ENCODE measurements around the gene TMEM209.
"Not testable (repeated sequence)": the region's sequence is repeated elsewhere in the genome, so short reads cannot be mapped to it uniquely, and the experiment has no call there.

Gene TMEM209

GRCh38 chr7:130197094-130197493, 8.1 kb downstream of the TMEM209 start:
- H3K9me3 ChIP-seq (ENCODE audit: control insufficient read depth, low read length), result no peaks in the 10 kb centered on the region
- 44 to 50% methylated on average over 2 of the region's 2 CpGs for WGBS, 2 experiments
- no peaks in the 10 kb centered on the region for H3K27me3 ChIP-seq (ENCODE audit: control insufficient read depth, insufficient read depth, low read length, poor library complexity, severe bottlenecking)
- no peaks in the 10 kb centered on the region for H3K4me1 ChIP-seq (ENCODE audit: control insufficient read depth, insufficient read depth, low read length)
- peaks cover 30% of the 10 kb centered on the region for H3K36me3 ChIP-seq (ENCODE audit: control insufficient read depth, insufficient read depth, low read length)
- no peak overlapping the region for H3K4me3 ChIP-seq (ENCODE audit: insufficient read depth, low read depth, low read length)
- H3K27ac ChIP-seq (ENCODE audit: insufficient read depth, low read depth, low read length, poor library complexity, severe bottlenecking), result no peak overlapping the region

GRCh38 chr7:130196476-130196875, 8.7 kb downstream of the TMEM209 start:
- 88 to 96% methylated on average over 2 of the region's 2 CpGs for WGBS, 2 experiments
- Histone ChIP-seq H3K27ac (ENCODE audit: insufficient read depth, low read depth, low read length, poor library complexity, severe bottlenecking) (no peak overlapping the region), H3K27me3 (ENCODE audit: control insufficient read depth, insufficient read depth, low read length, poor library complexity, severe bottlenecking) (no peaks in the 10 kb centered on the region), H3K4me1 (ENCODE audit: control insufficient read depth, insufficient read depth, low read length) (no peaks in the 10 kb centered on the region), H3K36me3 (ENCODE audit: control insufficient read depth, insufficient read depth, low read length) (peaks cover 24% of the 10 kb centered on the region), H3K4me3 (ENCODE audit: insufficient read depth, low read depth, low read length) (no peak overlapping the region), H3K9me3 (ENCODE audit: control insufficient read depth, low read length) (no peaks in the 10 kb centered on the region)

GRCh38 chr7:130195396-130195795, 9.8 kb downstream of the TMEM209 start:
- Histone ChIP-seq H3K9me3 (ENCODE audit: control insufficient read depth, low read length) (no peaks in the 10 kb centered on the region), H3K27me3 (ENCODE audit: control insufficient read depth, insufficient read depth, low read length, poor library complexity, severe bottlenecking) (no peaks in the 10 kb centered on the region), H3K4me1 (ENCODE audit: control insufficient read depth, insufficient read depth, low read length) (no peaks in the 10 kb centered on the region), H3K27ac (ENCODE audit: insufficient read depth, low read depth, low read length, poor library complexity, severe bottlenecking) (no peak overlapping the region), H3K4me3 (ENCODE audit: insufficient read depth, low read depth, low read length) (no peak overlapping the region), H3K36me3 (ENCODE audit: control insufficient read depth, insufficient read depth, low read length) (peaks cover 21% of the 10 kb centered on the region)
- WGBS, 2 experiments, result no CpG with 5 or more reads among the region's 2 CpGs

- Histone ChIP-seq H3K27me3 (ENCODE audit: control insufficient read depth, insufficient read depth, low read length, poor library complexity, severe bottlenecking) (no peaks in the 10 kb centered on the region), H3K9me3 (ENCODE audit: control insufficient read depth, low read length) (no peaks in the 10 kb centered on the region), H3K27ac (ENCODE audit: insufficient read depth, low read depth, low read length, poor library complexity, severe bottlenecking) (no peak overlapping the region), H3K4me3 (ENCODE audit: insufficient read depth, low read depth, low read length) (no peak overlapping the region), H3K4me1 (ENCODE audit: control insufficient read depth, insufficient read depth, low read length) (no peaks in the 10 kb centered on the region), H3K36me3 (ENCODE audit: control insufficient read depth, insufficient read depth, low read length) (peaks cover 25% of the 10 kb centered on the region)
- WGBS, 2 experiments, result 93 to 96% methylated on average over 7 of the region's 7 CpGs
Measured at GRCh38 chr7:130191791-130192190, 13.4 kb downstream of the TMEM209 start.

- Histone ChIP-seq H3K9me3 (ENCODE audit: control insufficient read depth, low read length) (no peaks in the 10 kb centered on the region), H3K27me3 (ENCODE audit: control insufficient read depth, insufficient read depth, low read length, poor library complexity, severe bottlenecking) (no peaks in the 10 kb centered on the region), H3K36me3 (ENCODE audit: control insufficient read depth, insufficient read depth, low read length) (peaks cover 32% of the 10 kb centered on the region), H3K4me1 (ENCODE audit: control insufficient read depth, insufficient read depth, low read length) (no peaks in the 10 kb centered on the region), H3K27ac (ENCODE audit: insufficient read depth, low read depth, low read length, poor library complexity, severe bottlenecking) (no peak overlapping the region), H3K4me3 (ENCODE audit: insufficient read depth, low read depth, low read length) (no peak overlapping the region)
- WGBS, 2 experiments, result 95 to 98% methylated on average over 4 to 5 of the region's 5 CpGs
Measured at GRCh38 chr7:130189343-130189742, 15.9 kb downstream of the TMEM209 start.

GRCh38 chr7:130187360-130187759, 17.8 kb downstream of the TMEM209 start:
- peaks cover 34% of the 10 kb centered on the region for H3K36me3 ChIP-seq (ENCODE audit: control insufficient read depth, insufficient read depth, low read length)
- H3K4me1 ChIP-seq (ENCODE audit: control insufficient read depth, insufficient read depth, low read length), result no peaks in the 10 kb centered on the region
- H3K9me3 ChIP-seq (ENCODE audit: control insufficient read depth, low read length), result no peaks in the 10 kb centered on the region

GRCh38 chr7:130184349-130184748, 20.9 kb downstream of the TMEM209 start:
- peaks cover 38% of the 10 kb centered on the region for H3K36me3 ChIP-seq (ENCODE audit: control insufficient read depth, insufficient read depth, low read length)
- 94% methylated on average over 5 of the region's 5 CpGs for WGBS, 2 experiments
- H3K9me3 ChIP-seq (ENCODE audit: control insufficient read depth, low read length); H3K4me1 ChIP-seq (ENCODE audit: control insufficient read depth, insufficient read depth, low read length); H3K27me3 ChIP-seq (ENCODE audit: control insufficient read depth, insufficient read depth, low read length, poor library complexity, severe bottlenecking); H3K27ac ChIP-seq (ENCODE audit: insufficient read depth, low read depth, low read length, poor library complexity, severe bottlenecking); H3K4me3 ChIP-seq (ENCODE audit: insufficient read depth, low read depth, low read length): not testable (repeated sequence)

More at GRCh38 chr7:130187360-130187759, 17.8 kb downstream of the TMEM209 start:
- Histone ChIP-seq H3K4me3 (ENCODE audit: insufficient read depth, low read depth, low read length) (no peak overlapping the region), H3K27me3 (ENCODE audit: control insufficient read depth, insufficient read depth, low read length, poor library complexity, severe bottlenecking) (no peaks in the 10 kb centered on the region), H3K27ac (ENCODE audit: insufficient read depth, low read depth, low read length, poor library complexity, severe bottlenecking) (no peak overlapping the region)
- WGBS, 2 experiments, result 95 to 96% methylated on average over 2 of the region's 2 CpGs

GRCh38 chr7:130182990-130183389, 22.2 kb downstream of the TMEM209 start:
- no peaks in the 10 kb centered on the region for H3K4me1 ChIP-seq (ENCODE audit: control insufficient read depth, insufficient read depth, low read length)
- H3K27me3 ChIP-seq (ENCODE audit: control insufficient read depth, insufficient read depth, low read length, poor library complexity, severe bottlenecking), result no peaks in the 10 kb centered on the region
- 89 to 100% methylated on average over 2 of the region's 2 CpGs for WGBS, 2 experiments
- H3K4me3 ChIP-seq (ENCODE audit: insufficient read depth, low read depth, low read length), result no peak overlapping the region
- no peak overlapping the region for H3K27ac ChIP-seq (ENCODE audit: insufficient read depth, low read depth, low read length, poor library complexity, severe bottlenecking)
- peaks cover 35% of the 10 kb centered on the region for H3K36me3 ChIP-seq (ENCODE audit: control insufficient read depth, insufficient read depth, low read length)
- H3K9me3 ChIP-seq (ENCODE audit: control insufficient read depth, low read length), result no peaks in the 10 kb centered on the region

GRCh38 chr7:130181263-130181605, 24.0 kb downstream of the TMEM209 start:
- H3K27ac ChIP-seq (ENCODE audit: insufficient read depth, low read depth, low read length, poor library complexity, severe bottlenecking), result no peak overlapping the region
- H3K9me3 ChIP-seq (ENCODE audit: control insufficient read depth, low read length), result no peaks in the 10 kb centered on the region
- no peak overlapping the region for H3K4me3 ChIP-seq (ENCODE audit: insufficient read depth, low read depth, low read length)
- WGBS, 2 experiments, result 90 to 98% methylated on average over 2 of the region's 2 CpGs
- H3K4me1 ChIP-seq (ENCODE audit: control insufficient read depth, insufficient read depth, low read length), result no peaks in the 10 kb centered on the region
- peaks cover 32% of the 10 kb centered on the region for H3K36me3 ChIP-seq (ENCODE audit: control insufficient read depth, insufficient read depth, low read length)
- H3K27me3 ChIP-seq (ENCODE audit: control insufficient read depth, insufficient read depth, low read length, poor library complexity, severe bottlenecking), result no peaks in the 10 kb centered on the region

GRCh38 chr7:130180571-130181262, 24.5 kb downstream of the TMEM209 start:
- peaks cover 32% of the 10 kb centered on the region for H3K36me3 ChIP-seq (ENCODE audit: control insufficient read depth, insufficient read depth, low read length)
- no peaks in the 10 kb centered on the region for H3K27me3 ChIP-seq (ENCODE audit: control insufficient read depth, insufficient read depth, low read length, poor library complexity, severe bottlenecking)
- no peaks in the 10 kb centered on the region for H3K9me3 ChIP-seq (ENCODE audit: control insufficient read depth, low read length)
- no peak overlapping the region for H3K4me3 ChIP-seq (ENCODE audit: insufficient read depth, low read depth, low read length)
- 91 to 94% methylated on average over 9 of the region's 9 CpGs for WGBS, 2 experiments
- H3K4me1 ChIP-seq (ENCODE audit: control insufficient read depth, insufficient read depth, low read length), result no peaks in the 10 kb centered on the region
- no peak overlapping the region for H3K27ac ChIP-seq (ENCODE audit: insufficient read depth, low read depth, low read length, poor library complexity, severe bottlenecking)

GRCh38 chr7:130179631-130180030, 25.6 kb downstream of the TMEM209 start:
- H3K4me1 ChIP-seq (ENCODE audit: control insufficient read depth, insufficient read depth, low read length), result no peaks in the 10 kb centered on the region
- H3K4me3 ChIP-seq (ENCODE audit: insufficient read depth, low read depth, low read length), result no peak overlapping the region
- H3K9me3 ChIP-seq (ENCODE audit: control insufficient read depth, low read length), result no peaks in the 10 kb centered on the region
- H3K36me3 ChIP-seq (ENCODE audit: control insufficient read depth, insufficient read depth, low read length), result peaks cover 27% of the 10 kb centered on the region
- WGBS, 2 experiments, result 91 to 93% methylated on average over 2 of the region's 2 CpGs
- H3K27ac ChIP-seq (ENCODE audit: insufficient read depth, low read depth, low read length, poor library complexity, severe bottlenecking), result no peak overlapping the region
- no peaks in the 10 kb centered on the region for H3K27me3 ChIP-seq (ENCODE audit: control insufficient read depth, insufficient read depth, low read length, poor library complexity, severe bottlenecking)

All from ectodermal cell (in vitro differentiated cells).